GM12878 (cell line): Measurements from ENCODE around the gene DOCK7. TPM values are rescaled to one million over a fixed set of nuclear protein-coding genes. Genes with fewer than 3 reads are reported as not detected.

Source experiments
- ATAC-seq: fragments of 200-7000 bp; cut with Tn5 transposase; 3 replicates; pipeline ENCODE4 v1.9.1; 2020; ENCODE audit warnings: mild to moderate bottlenecking, moderate library complexity
- BruUV-seq: library from RNA; stranded (reverse); fragments of 400-500 nt; replicated peaks from 2 replicates; lab custom pipeline; 2021; lab: Mats Ljungman, UMichigan
- CTCF ChIA-PET: fragments of 300-600 bp; sonication (Branson Sonifier 250); formaldehyde crosslinking; extraction: SDS; loops from one replicate; lab custom pipeline; 2021; ENCODE audit warnings: inconsistent platforms; lab: Yijun Ruan, JAX
- POLR2A ChIA-PET: fragments of 350-600 bp; formaldehyde crosslinking; extraction: SDS; loops from one replicate; lab custom pipeline; 2021; ENCODE audit warnings: inconsistent platforms; lab: Charles Lee
- RAD21 ChIA-PET: fragments of 300-600 bp; sonication (Branson Sonifier 250); formaldehyde crosslinking; loops from one replicate; lab custom pipeline; 2023; ENCODE audit warnings: antibody characterized with exemption; ENCODE audit not compliant: unreplicated experiment; lab: Charles Lee
- SMC1A ChIA-PET: fragments of 300-600 bp; sonication (Branson Sonifier 250); formaldehyde crosslinking; loops from one replicate; lab custom pipeline; 2023; ENCODE audit not compliant: unreplicated experiment, uncharacterized antibody; lab: Charles Lee
- DNase-seq: peaks from one replicate; pipeline ENCODE4 v3.0.0-alpha.2; 2011; ENCODE audit warnings: low read depth, low spot score
- FAIRE-seq: peaks from 3 replicates; lab custom pipeline; 2011; peaks lifted over from hg19 to GRCh38; lab: Jason Lieb, UNC
- H2AFZ ChIP-seq: 2 replicates; pipeline ENCODE4 v1.6.0; 2011; ENCODE audit warnings: low read depth, low read length, control low read depth; ENCODE audit not compliant: control insufficient read depth
- H3K27ac ChIP-seq: 2 replicates; pipeline ENCODE4 v1.5.1; 2011; ENCODE audit warnings: control low read depth; ENCODE audit not compliant: control insufficient read depth, insufficient read depth
- H3K27me3 ChIP-seq, 2 experiments: replicated peaks in 1 of 2; 2 replicates each; pipeline versions ENCODE4 v1.6.0 to v1.6.1; 2011; ENCODE audit warnings: low read length in 1 of 2; ENCODE audit not compliant: control insufficient read depth in 2 of 2, insufficient read depth in 2 of 2
- H3K36me3 ChIP-seq, 2 experiments: 2 replicates each; pipeline ENCODE4 v1.5.1; 2011; ENCODE audit warnings: low read length in 1 of 2; ENCODE audit not compliant: control insufficient read depth in 2 of 2, insufficient read depth in 2 of 2
- H3K4me1 ChIP-seq: 2 replicates; pipeline ENCODE4 v1.6.1; 2011; ENCODE audit warnings: mild to moderate bottlenecking, low read length, moderate library complexity, mixed read lengths; ENCODE audit not compliant: control insufficient read depth, insufficient read depth
- H3K4me2 ChIP-seq: 2 replicates; pipeline ENCODE4 v1.6.0; 2011; ENCODE audit warnings: control low read depth; ENCODE audit not compliant: control insufficient read depth, insufficient read depth
- H3K4me3 ChIP-seq: fragments of 200-600 bp; sonication (generic); 2 replicates; pipeline ENCODE4 v1.5.1; 2016
- H3K79me2 ChIP-seq: 2 replicates; pipeline ENCODE4 v1.6.0; 2011; ENCODE audit warnings: low read length; ENCODE audit not compliant: control insufficient read depth, insufficient read depth
- H3K9ac ChIP-seq: 2 replicates; pipeline ENCODE4 v1.8.0; 2011; ENCODE audit warnings: low read length, control low read depth, mixed read lengths; ENCODE audit not compliant: control insufficient read depth, insufficient read depth
- H3K9me3 ChIP-seq: replicated peaks from 3 replicates; pipeline ENCODE4 v1.5.1; 2011; ENCODE audit warnings: mild to moderate bottlenecking, low read length; ENCODE audit not compliant: control insufficient read depth, insufficient read depth
- H4K20me1 ChIP-seq: 2 replicates; pipeline ENCODE4 v1.6.0; 2011; ENCODE audit not compliant: control insufficient read depth, insufficient read depth
- CHD2 ChIP-seq: IDR thresholded peaks from 2 replicates; pipeline ENCODE4 v1.6.1; 2011; ENCODE audit warnings: low read depth, low read length, improper control_type of control experiment, borderline replicate concordance
- CTCF ChIP-seq, 3 experiments: IDR thresholded peaks in 2 of 3; conservative IDR thresholded peaks in 1 of 3; 2 replicates each; pipeline ENCODE4 v1.5.1; 2011; ENCODE audit warnings: low read depth in 3 of 3, low read length in 3 of 3, mild to moderate bottlenecking in 3 of 3, control low read depth in 2 of 3, moderate library complexity in 2 of 3, inconsistent platforms in 1 of 3, mixed read lengths in 1 of 3; ENCODE audit not compliant: control insufficient read depth in 2 of 3, insufficient read depth in 1 of 3; ENCODE audit errors: extremely low read depth in 1 of 3
- FOXM1 ChIP-seq: IDR thresholded peaks from 2 replicates; pipeline ENCODE4 v1.6.1; 2012; ENCODE audit warnings: low read depth, mild to moderate bottlenecking, inconsistent platforms, low read length, moderate library complexity
- HCFC1 ChIP-seq: fragments of 150-350 bp; IDR thresholded peaks from 2 replicates; pipeline ENCODE4 v1.6.1; 2014; ENCODE audit warnings: low read length
- WGBS: methylation state at CpG from one replicate; pipeline ENCODE4 v1.1.6; 2016; ENCODE audit warnings: low lambda C conversion rate; ENCODE audit not compliant: insufficient replicate concordance, insufficient coverage; ENCODE audit errors: missing lambda C conversion rate; 5-methylcytosine and 5-hydroxymethylcytosine counted together
- in situ Hi-C: fragments of 300-500 bp; cut with MboI; formaldehyde crosslinking; loops from 9 replicates; pipeline ENCODE4 v1.14.3; 2018; ENCODE audit warnings: mixed read lengths
- intact Hi-C: fragments of 100-400 bp; cut with micrococcal nuclease; formaldehyde crosslinking; loops from one replicate; pipeline ENCODE4 v1.14.2; 2022; ENCODE audit not compliant: unreplicated experiment
- polyA plus RNA-seq, 11 experiments: library from polyadenylated mRNA; depleted of rRNA in 4 of 11; unstranded in 6 of 11; stranded (reverse) in 5 of 11; fragments of >200 nt; fragmentation: Nextera tagmentation in 4 of 11; fragmentation: Illumina TruSeq in 1 of 11; extraction: Ambion mirVana in 4 of 11; extraction: Trizol in 1 of 11; gene quantifications; 1 replicate in 1 of 11; 2 replicates in 10 of 11; pipeline versions ENCODE4 v1.2.1 to v1.2.3, GENCODE V29; 2011 to 2016; ENCODE audit warnings: inconsistent platforms in 2 of 11, missing spikeins in 2 of 11, low read depth in 1 of 11
- total RNA-seq, 4 experiments: library from RNA; depleted of rRNA in 3 of 4; stranded (reverse); fragments of >200 nt in 3 of 4; fragmentation: Illumina TruSeq in 1 of 4; extraction: Trizol in 1 of 4; gene quantifications; 2 replicates each; pipeline versions ENCODE4 v1.2.1 to v1.2.3, GENCODE V29; 2013 to 2021
- TF ChIP-seq, protein P1 (sequence below): fragments of 450-650 bp; formaldehyde crosslinking; IDR thresholded peaks from 2 replicates; pipeline ENCODE4 v1.4.0; 2022; ENCODE audit warnings: mild to moderate bottlenecking, moderate library complexity

Gene DOCK7
- total and polyA plus RNA-seq, 10 of the 15 experiments (the other 5 are each of a cell fraction or from before 2014, with no cell fraction given) = 4.8 to 34.6 (median 26.9) TPM

DNA sequence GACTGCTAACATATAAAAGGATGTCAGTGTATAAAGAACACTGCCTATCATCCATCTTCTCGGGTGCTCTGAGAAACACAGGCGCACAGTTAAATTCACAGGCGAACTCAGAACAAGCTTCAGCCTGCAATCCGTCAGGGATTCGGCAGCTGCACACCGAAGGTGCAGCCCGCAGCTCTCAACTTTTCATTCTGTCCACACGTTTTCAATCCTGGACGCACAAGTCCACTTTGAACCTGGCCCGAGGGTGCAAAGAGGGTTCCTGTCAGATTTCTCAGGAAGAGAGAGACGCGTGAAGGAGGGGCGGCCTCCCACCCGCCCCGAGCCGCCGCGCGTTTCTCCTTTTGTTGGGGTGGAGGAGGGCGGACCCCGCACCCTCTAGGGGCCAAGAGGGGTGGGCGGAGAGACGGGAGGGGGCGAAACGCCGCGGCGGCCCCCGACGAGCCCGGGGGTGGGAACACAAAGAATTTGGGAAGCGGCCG is 724 bp downstream of the DOCK7 start (continued):
- TF ChIP-seq CTCF (IDR thresholded peaks at IDR 0.05 in 2 of 3, conservative IDR thresholded peaks at IDR 0.05 in 1 of 3; ENCODE audit: control insufficient read depth in 2 of 3, extremely low read depth in 1 of 3, insufficient read depth in 1 of 3, low read depth in 3 of 3, low read length in 3 of 3) = 0 out of 6 replicates have a peak, but pooled peaks of 1 of the 3 experiments have one; percentile 5
- TF ChIP-seq, protein P1, sequence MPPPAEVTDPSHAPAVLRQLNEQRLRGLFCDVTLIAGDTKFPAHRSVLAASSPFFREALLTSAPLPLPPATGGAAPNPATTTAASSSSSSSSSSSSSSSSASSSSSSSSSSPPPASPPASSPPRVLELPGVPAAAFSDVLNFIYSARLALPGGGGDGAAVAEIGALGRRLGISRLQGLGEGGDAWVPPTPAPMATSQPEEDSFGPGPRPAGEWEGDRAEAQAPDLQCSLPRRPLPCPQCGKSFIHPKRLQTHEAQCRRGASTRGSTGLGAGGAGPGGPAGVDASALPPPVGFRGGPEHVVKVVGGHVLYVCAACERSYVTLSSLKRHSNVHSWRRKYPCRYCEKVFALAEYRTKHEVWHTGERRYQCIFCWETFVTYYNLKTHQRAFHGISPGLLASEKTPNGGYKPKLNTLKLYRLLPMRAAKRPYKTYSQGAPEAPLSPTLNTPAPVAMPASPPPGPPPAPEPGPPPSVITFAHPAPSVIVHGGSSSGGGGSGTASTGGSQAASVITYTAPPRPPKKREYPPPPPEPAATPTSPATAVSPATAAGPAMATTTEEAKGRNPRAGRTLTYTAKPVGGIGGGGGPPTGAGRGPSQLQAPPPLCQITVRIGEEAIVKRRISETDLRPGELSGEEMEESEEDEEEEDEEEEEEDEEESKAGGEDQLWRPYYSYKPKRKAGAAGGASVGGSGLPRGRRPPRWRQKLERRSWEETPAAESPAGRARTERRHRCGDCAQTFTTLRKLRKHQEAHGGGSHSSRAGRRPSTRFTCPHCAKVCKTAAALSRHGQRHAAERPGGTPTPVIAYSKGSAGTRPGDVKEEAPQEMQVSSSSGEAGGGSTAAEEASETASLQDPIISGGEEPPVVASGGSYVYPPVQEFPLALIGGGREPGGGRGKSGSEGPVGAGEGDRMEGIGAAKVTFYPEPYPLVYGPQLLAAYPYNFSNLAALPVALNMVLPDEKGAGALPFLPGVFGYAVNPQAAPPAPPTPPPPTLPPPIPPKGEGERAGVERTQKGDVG (CRISPR knock-in tag) = no peak

- WGBS = 92% methylated on average over 7 of the region's 7 CpGs
- peaks cover 4% of the 10 kb centered on the region; the same call in 1 of the 2 replicates for H3K4me1 ChIP-seq
- no peak for FAIRE-seq
- POLR2A ChIA-PET = no interaction called here
- H3K9me3 ChIP-seq = no peaks in the 10 kb centered on the region
- in situ Hi-C loops = no loop called here
- H3K9ac ChIP-seq = no peak overlapping the region
- no peaks in the 10 kb centered on the region for H4K20me1 ChIP-seq
- TF ChIP-seq CHD2 (no peak), FOXM1 (no peak), HCFC1 (no peak)
- TF ChIP-seq, all 136 proteins: peak for 0
- BruUV-seq = TSS peak; percentile 59
- H3K79me2 ChIP-seq = peaks cover 21% of the 10 kb centered on the region
- ATAC-seq = no peak
- peak overlapping the region; percentile 87; the same call in 1 of the 2 replicates for H3K4me3 ChIP-seq
- H3K36me3 ChIP-seq = no peaks in the 10 kb centered on the region
- intact Hi-C loops = no loop called here
- no peak overlapping the region for H3K27ac ChIP-seq
- ChIA-PET SMC1A (interaction anchor here (0.7 to 1.5 kb wide), 3 partner anchors 15 to 61 kb away, joined by 3 to 6 read pairs (median 4); no protein-coding TSS in a partner anchor), RAD21 (interaction anchor here (1.6 kb wide), 1 partner anchor 61 kb away, joined by 6 read pairs; no protein-coding TSS in a partner anchor), CTCF (interaction anchor here (2.7 kb wide), 1 partner anchor 60 kb away, joined by 16 read pairs; no protein-coding TSS in a partner anchor)
- no peak for DNase-seq
- H2AFZ ChIP-seq = no peak overlapping the region
- H3K4me2 ChIP-seq = peak overlapping the region; percentile 40
- H3K27me3 ChIP-seq = no peaks in the 10 kb centered on the region
Measured at GRCh38 chr1:62686822-62687221, 1.4 kb downstream of the DOCK7 start.
